ENCODE results near the gene IL31RA.
A peak's percentile ranks its signal among the peaks of the same experiment; 100 is the strongest.
"Not testable (repeated sequence)": the region's sequence is repeated elsewhere in the genome, so short reads cannot be mapped to it uniquely, and the experiment has no call there.

IL31RA gene

GRCh38 chr5:55925712-55926111 lies 74.6 kb downstream of the IL31RA start:
- no peak for DNase-seq (ENCODE audit: low spot score)

- no peak for DNase-seq (ENCODE audit: low spot score)
These were observed 75.3 kb downstream of the IL31RA start for GRCh38 chr5:55926476-55926875.

GRCh38 chr5:55927861-55928655 lies 76.9 kb downstream of the IL31RA start:
- no peak for DNase-seq (ENCODE audit: low spot score)

GRCh38 chr5:55929020-55929799 lies 78.1 kb downstream of the IL31RA start:
- DNase-seq (ENCODE audit: low spot score), result no peak

- DNase-seq (ENCODE audit: low spot score), result no peak
These were observed 81.5 kb downstream of the IL31RA start for GRCh38 chr5:55932700-55933099.

- no peak for DNase-seq (ENCODE audit: low spot score)
These were observed 82.4 kb downstream of the IL31RA start for GRCh38 chr5:55933377-55934114.

- DNase-seq (ENCODE audit: low spot score), result peak; percentile 45
These were observed 83.0 kb downstream of the IL31RA start for GRCh38 chr5:55934115-55934613.

- DNase-seq (ENCODE audit: low spot score), result no peak
These were observed 83.6 kb downstream of the IL31RA start for GRCh38 chr5:55934720-55935119.

GRCh38 chr5:55935371-55935770 lies 84.2 kb downstream of the IL31RA start:
- DNase-seq (ENCODE audit: low spot score), result no peak

GRCh38 chr5:55936100-55936693 lies 85.0 kb downstream of the IL31RA start:
- DNase-seq (ENCODE audit: low spot score), result peak; percentile 78

- not testable (repeated sequence) for DNase-seq (ENCODE audit: low spot score)
These were observed 86.4 kb downstream of the IL31RA start for GRCh38 chr5:55937598-55937997.

GRCh38 chr5:55941154-55941553 lies 90.0 kb downstream of the IL31RA start:
- not testable (repeated sequence) for DNase-seq (ENCODE audit: low spot score)

GRCh38 chr5:55959208-55959607 lies 108.1 kb downstream of the IL31RA start:
- no peak for DNase-seq (ENCODE audit: low spot score)

- DNase-seq (ENCODE audit: low spot score), result no peak
These were observed 109.6 kb downstream of the IL31RA start for GRCh38 chr5:55960779-55961178.

- no peak for DNase-seq (ENCODE audit: low spot score)
These were observed 114.4 kb downstream of the IL31RA start for GRCh38 chr5:55965525-55965924.

- DNase-seq (ENCODE audit: low spot score), result peak; percentile 17
These were observed 115.1 kb downstream of the IL31RA start for GRCh38 chr5:55966284-55966683.

- peak; percentile 23 for DNase-seq (ENCODE audit: low spot score)
These were observed 118.8 kb downstream of the IL31RA start for GRCh38 chr5:55969956-55970355.
